Testis (tissue), 3 donors: ENCODE data around the gene MTIF2. TPM values are rescaled to one million over a fixed set of nuclear protein-coding genes. Genes with fewer than 3 reads are reported as not detected.
"Not testable (repeated sequence)": the region's sequence is repeated elsewhere in the genome, so short reads cannot be mapped to it uniquely, and the experiment has no call there.

Source experiments
- DNase-seq: peaks from one replicate; pipeline ENCODE4 v3.0.0-alpha.2; 2019
- H3K27ac ChIP-seq, 2 donors: fragments of 200-600 bp; sonication (generic); one replicate each; pipeline ENCODE4 v1.5.1; 2019
- H3K27me3 ChIP-seq: fragments of 200-600 bp; sonication (generic); one replicate; pipeline ENCODE4 v1.5.1; 2019
- H3K36me3 ChIP-seq: fragments of 200-600 bp; sonication (generic); one replicate; pipeline ENCODE4 v1.5.1; 2017; ENCODE audit warnings: low read depth; ENCODE audit errors: missing control alignments
- H3K4me1 ChIP-seq: fragments of 200-600 bp; sonication (generic); one replicate; pipeline ENCODE4 v1.5.1; 2019
- H3K4me3 ChIP-seq, 2 donors: fragments of 200-600 bp; sonication (generic); one replicate each; pipeline ENCODE4 v1.5.1; 2017 to 2019
- H3K9me3 ChIP-seq: fragments of 200-600 bp; sonication (generic); one replicate; pipeline ENCODE4 v1.5.1; 2017
- POLR2A ChIP-seq: fragments of 450-650 bp; IDR thresholded peaks from one replicate; pipeline ENCODE4 v1.6.1; 2017; ENCODE audit warnings: antibody characterized with exemption, mild to moderate bottlenecking, moderate library complexity
- WGBS, 2 donors: methylation state at CpG; one replicate each; pipeline ENCODE4 v1.1.5; 2018; 5-methylcytosine and 5-hydroxymethylcytosine counted together
- intact Hi-C: fragments of 100-400 bp; cut with DNase I; formaldehyde crosslinking; loops from one replicate; pipeline ENCODE4 v1.15.1; 2023; ENCODE audit warnings: low total_unique reads
- polyA plus RNA-seq: library from polyadenylated mRNA; stranded (reverse); fragments of 350-450 nt; fragmentation: Illumina TruSeq; extraction: RNeasy Lipid Tissue Mini Kit (QIAGEN cat#74804); gene quantifications from one replicate; pipeline ENCODE4 v1.2.3, GENCODE V29; 2014; ENCODE audit warnings: low read depth, low replicate concordance; ENCODE audit not compliant: insufficient read depth
- total RNA-seq, 2 donors: library from RNA; depleted of rRNA; stranded (reverse); fragments of >200 nt; gene quantifications; one replicate each; pipeline ENCODE4 v1.2.3, GENCODE V29; 2016
- TF ChIP-seq, protein P1 (sequence below), 3 experiments: fragments of 450-650 bp in 2 of 3; fragments of 200-600 bp in 1 of 3; sonication (generic) in 1 of 3; IDR thresholded peaks; one replicate each; pipeline ENCODE4 v1.5.1; 2016 to 2019; ENCODE audit warnings: antibody characterized with exemption in 3 of 3, mild to moderate bottlenecking in 2 of 3, moderate library complexity in 1 of 3

Gene MTIF2
- total and polyA plus RNA-seq, 3 donors from 2014 or later = 15.0 to 23.9 (median 19.6) TPM

DNA sequence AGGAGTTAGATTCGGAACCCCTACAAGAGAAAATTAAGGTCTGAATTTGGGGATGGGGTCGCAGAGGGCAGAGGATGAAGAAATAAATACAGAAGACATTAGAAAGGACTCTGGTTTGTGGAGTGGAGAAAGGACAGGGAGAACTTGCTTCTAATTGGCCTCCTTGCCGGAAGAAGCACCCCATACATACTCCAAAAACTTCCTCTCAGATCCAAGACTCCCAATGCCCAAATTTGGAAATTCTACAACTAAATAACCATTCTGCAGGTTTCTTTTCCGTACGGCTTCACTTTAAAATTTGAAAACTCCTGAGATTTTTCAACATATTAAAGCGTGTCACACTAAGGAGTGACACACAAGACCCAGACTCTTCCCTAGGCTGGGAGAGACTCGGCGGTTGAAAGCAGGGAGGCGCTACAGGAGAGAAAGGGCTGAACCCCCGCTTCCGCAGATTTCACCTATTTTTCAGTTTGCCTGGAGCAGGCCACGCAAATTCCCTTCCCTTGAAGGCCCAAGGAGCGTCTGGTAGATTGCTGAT, 37.4 kb downstream of the MTIF2 start:
- no peaks in the 10 kb centered on the region for H3K9me3 ChIP-seq
- 4 to 6% methylated on average over 13 of the region's 13 CpGs for WGBS, 2 donors
- peak overlapping the region; percentile 95 to 96 for H3K4me3 ChIP-seq
- peaks cover 11% of the 10 kb centered on the region for H3K4me1 ChIP-seq
- no peak for DNase-seq
- intact Hi-C loops = no loop called here
- H3K27ac ChIP-seq = peak overlapping the region; percentile 95 to 98
- no peaks in the 10 kb centered on the region for H3K36me3 ChIP-seq
- TF ChIP-seq, protein P1, sequence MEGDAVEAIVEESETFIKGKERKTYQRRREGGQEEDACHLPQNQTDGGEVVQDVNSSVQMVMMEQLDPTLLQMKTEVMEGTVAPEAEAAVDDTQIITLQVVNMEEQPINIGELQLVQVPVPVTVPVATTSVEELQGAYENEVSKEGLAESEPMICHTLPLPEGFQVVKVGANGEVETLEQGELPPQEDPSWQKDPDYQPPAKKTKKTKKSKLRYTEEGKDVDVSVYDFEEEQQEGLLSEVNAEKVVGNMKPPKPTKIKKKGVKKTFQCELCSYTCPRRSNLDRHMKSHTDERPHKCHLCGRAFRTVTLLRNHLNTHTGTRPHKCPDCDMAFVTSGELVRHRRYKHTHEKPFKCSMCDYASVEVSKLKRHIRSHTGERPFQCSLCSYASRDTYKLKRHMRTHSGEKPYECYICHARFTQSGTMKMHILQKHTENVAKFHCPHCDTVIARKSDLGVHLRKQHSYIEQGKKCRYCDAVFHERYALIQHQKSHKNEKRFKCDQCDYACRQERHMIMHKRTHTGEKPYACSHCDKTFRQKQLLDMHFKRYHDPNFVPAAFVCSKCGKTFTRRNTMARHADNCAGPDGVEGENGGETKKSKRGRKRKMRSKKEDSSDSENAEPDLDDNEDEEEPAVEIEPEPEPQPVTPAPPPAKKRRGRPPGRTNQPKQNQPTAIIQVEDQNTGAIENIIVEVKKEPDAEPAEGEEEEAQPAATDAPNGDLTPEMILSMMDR (IDR thresholded peaks at IDR 0.05) = no peak
- TF ChIP-seq POLR2A = no peak
- H3K27me3 ChIP-seq = no peaks in the 10 kb centered on the region

DNA sequence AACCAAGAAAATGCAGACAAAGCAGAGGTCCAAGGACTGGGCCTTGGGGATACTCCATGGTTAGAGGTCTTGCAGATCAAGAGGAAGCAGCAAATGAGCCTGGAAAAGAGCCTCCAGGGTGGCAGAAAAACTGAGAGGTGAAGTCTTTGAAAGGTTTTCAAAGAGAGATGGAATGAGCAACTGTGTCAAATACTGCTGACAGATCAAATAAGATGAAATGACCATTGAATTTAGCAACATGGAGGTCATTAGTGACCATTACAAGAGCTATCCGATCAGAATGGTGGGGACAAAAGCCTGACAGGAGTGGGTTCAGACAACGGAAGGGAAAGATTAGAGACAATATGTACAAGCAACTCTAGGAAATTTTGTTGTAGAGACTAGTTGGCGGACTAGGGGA, 38.5 kb downstream of the MTIF2 start:
- H3K9me3 ChIP-seq = no peaks in the 10 kb centered on the region
- no peaks in the 10 kb centered on the region for H3K27me3 ChIP-seq
- DNase-seq = no peak
- TF ChIP-seq, protein P1 (IDR thresholded peaks at IDR 0.05) = no peak
- no peak for TF ChIP-seq POLR2A
- no peak overlapping the region for H3K4me3 ChIP-seq
- peaks cover 11% of the 10 kb centered on the region for H3K4me1 ChIP-seq
- intact Hi-C loops = no loop called here
- 73 to 81% methylated on average over 3 of the region's 3 CpGs for WGBS, 2 donors
- H3K36me3 ChIP-seq = no peaks in the 10 kb centered on the region
- no peak overlapping the region for H3K27ac ChIP-seq

DNA sequence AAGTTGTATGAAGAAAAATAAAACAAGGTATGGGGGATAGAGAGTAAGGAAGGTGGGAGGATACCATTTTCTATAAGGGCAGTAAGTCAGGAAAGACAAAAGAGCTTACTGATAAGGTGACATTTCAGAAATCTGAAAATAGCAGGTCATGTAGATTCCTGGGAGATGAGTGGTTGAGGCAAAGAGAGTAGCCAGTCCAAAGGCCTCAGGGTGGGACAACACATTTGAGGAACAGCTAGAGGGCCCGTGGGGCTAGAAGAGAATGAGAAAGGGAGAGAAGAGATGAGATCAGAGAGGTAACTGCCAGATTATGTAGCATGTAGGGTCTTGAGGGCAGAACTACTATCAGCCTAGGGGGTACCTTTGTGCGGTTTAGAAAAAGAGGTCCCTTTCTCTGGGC, 39.8 kb downstream of the MTIF2 start:
- Histone ChIP-seq H3K27me3 (no peaks in the 10 kb centered on the region), H3K4me1 (peaks cover 9% of the 10 kb centered on the region), H3K9me3 (no peaks in the 10 kb centered on the region), H3K4me3 (no peak overlapping the region), H3K36me3 (no peaks in the 10 kb centered on the region), H3K27ac (no peak overlapping the region)
- DNase-seq = no peak
- TF ChIP-seq, protein P1 (IDR thresholded peaks at IDR 0.05) = no peak
- TF ChIP-seq POLR2A = no peak
- intact Hi-C loops = no loop called here
- WGBS, 2 donors = 90 to 92% methylated on average over 2 of the region's 2 CpGs

DNA sequence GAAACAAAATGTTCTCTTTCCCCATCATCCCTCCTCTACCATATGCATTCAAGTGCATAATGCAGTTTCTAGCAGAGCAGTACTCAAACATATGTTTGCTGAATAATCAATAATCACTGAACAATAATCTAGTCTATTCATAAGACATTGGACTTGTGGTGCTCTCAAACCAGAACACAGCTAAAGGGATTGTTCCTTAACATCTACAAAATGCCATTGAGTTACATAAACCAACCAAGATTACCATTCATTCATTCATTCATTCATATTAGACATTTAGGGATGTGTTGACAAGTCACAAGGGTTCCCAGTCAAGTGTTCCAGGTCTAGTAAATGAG, 40.8 kb downstream of the MTIF2 start:
- H3K4me3 ChIP-seq = no peak overlapping the region
- no peaks in the 10 kb centered on the region for H3K4me1 ChIP-seq
- H3K9me3 ChIP-seq = no peaks in the 10 kb centered on the region
- H3K36me3 ChIP-seq = no peaks in the 10 kb centered on the region
- no peaks in the 10 kb centered on the region for H3K27me3 ChIP-seq
- H3K27ac ChIP-seq = no peak overlapping the region
- TF ChIP-seq POLR2A = no peak
- TF ChIP-seq, protein P1 (IDR thresholded peaks at IDR 0.05) = no peak
- intact Hi-C loops = no loop called here
- DNase-seq = no peak

DNA sequence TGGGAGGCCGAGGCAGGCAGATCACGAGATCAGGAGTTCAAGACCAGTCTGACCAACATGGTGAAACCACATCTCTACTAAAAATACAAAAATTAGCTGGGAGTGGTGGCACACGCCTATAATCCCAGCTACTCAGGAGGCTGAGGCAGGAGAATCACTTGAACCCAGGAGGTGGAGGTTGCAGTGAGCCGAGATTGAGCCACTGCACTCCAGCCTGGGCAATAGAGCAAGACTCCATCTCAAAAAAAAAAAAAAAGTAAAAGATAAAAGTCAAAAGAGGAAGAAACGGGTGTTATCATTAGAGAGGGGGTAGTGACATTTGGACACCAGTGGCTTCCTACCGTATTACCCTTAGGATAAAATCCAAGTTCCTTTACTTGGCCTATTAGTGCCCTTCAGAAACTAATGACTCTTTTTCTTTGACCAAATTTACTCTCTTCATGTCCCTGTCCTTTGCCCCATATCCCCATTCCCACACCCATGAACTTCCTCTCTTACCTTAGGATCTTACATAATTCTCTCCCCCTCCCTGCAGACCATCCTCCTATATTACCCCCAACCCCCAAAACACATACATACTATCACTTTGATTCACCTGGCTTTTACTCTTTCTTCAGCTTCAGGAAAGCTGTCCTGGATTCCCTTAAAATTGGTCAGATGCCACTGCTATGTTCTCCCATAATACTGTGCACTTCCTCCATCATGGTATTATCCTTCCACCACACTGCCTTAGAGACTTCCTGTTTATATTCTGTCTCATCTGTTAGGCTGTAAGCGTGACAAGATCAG, 41.4 kb downstream of the MTIF2 start:
- 77 to 78% methylated on average over 7 of the region's 7 CpGs for WGBS, 2 donors
- intact Hi-C loops, H3K4me1 ChIP-seq, DNase-seq, H3K27ac ChIP-seq, H3K4me3 ChIP-seq, H3K27me3 ChIP-seq, H3K9me3 ChIP-seq, H3K36me3 ChIP-seq: not testable (repeated sequence)
